Stimulated activated CD8-positive, alpha-beta memory T cell treated with anti-CD3 and anti-CD28 coated beads, Interleukin-15, amount 100 ng/mL, for 24 hours (primary cell): Measurements from ENCODE around the gene SH3PXD2A.

Experiments
- DNase-seq: peaks from one replicate; pipeline ENCODE4 v3.0.0-alpha.2; 2020; ENCODE audit warnings: low read depth

SH3PXD2A gene

GRCh38 chr10:103720964-103721335, 134.4 kb downstream of the SH3PXD2A start:
- no peak for DNase-seq

DNA sequence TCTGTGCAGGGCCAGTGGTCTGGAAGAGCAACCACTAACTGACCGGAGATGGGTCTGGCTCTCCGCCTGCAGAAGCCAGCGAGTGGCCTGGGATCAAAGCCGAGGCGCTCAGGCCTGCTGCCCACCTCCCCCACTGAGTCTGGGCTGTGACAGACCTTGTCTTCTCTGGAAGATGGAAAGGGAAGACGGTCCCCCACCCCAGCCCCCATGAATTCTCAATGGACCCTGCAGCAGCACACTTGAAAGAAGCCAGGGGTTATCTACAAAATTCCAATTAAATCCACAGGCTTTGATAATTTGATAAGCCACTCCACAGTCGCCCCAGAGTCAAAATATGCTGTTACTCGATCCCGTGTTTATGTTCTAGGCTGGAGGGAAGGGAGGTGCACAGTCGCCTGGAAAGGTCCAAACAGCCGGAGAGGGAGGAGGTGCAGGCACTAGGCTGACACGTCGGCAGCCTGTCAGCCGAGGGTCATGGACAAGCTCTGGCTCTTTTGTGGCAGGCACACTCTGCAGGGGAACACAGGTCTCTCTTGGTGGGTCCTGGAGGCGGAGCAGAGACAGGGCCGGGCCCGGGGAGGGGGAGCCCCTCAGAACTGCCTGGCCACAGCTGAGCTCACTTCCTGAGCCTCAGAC, 134.9 kb downstream of the SH3PXD2A start:
- DNase-seq, result no peak

GRCh38 chr10:103719036-103719435, 136.3 kb downstream of the SH3PXD2A start:
- no peak for DNase-seq

DNA sequence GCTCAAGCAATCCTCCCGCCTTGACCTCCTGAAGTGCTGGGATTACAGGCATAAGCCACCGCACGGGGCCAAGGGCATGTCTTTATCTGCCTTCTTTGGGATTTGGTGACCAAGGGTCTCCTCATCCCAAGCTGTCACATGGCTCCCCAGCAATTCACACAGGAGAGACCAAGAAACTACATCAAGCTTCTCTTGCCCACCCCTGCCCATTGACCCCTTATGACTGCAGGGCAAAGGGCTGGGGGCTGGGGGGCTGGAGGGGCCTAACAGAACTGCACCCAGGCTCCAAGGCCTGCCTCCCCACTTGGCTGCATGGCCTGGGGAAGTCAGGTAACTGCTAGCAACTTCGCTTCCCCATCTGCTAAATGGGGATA, 137.1 kb downstream of the SH3PXD2A start:
- DNase-seq, result no peak

DNA sequence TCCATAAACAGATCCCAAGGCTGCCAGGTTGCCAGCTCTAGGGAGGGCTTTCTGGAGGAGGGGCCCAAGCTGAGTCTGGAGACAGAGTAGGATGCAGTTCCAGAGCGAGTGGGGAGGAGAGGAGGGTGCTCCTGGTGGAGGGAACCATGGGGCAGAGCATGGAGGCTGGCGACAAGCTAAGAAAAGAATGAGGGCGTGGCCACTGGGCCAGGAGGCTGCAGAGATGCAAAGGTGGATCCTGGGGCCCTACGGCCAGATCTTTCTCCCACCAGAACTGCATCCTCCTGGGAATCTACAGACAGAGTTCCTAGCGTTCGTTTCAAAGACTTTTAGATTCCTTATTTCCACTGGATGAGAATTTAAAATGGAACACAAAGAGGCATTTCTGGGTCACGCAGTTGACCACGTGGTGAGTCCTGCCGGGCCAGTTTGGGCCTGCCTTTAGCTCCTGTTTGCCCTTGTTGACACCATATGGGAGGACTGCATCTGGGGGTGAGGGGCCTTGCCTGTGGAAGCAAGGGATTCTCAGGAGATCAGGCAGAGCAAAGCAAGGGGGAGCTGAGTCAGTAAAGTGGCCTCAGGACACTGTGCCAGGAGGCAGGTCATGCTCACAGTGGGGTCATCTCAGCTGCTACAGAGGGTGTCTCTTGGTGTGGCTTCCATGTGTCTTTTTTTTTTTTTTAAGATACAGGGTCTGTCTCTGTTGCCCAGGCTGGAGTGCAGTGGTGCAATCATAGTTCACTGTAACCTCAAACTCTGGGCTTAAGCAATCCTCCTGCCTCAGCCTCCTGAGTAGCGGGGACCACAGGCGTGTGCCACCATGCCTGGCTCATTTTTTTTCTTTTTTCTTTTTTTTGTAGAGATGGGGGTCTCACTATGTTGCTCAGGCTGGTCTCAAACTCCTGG, 137.8 kb downstream of the SH3PXD2A start:
- DNase-seq, result no peak

DNA sequence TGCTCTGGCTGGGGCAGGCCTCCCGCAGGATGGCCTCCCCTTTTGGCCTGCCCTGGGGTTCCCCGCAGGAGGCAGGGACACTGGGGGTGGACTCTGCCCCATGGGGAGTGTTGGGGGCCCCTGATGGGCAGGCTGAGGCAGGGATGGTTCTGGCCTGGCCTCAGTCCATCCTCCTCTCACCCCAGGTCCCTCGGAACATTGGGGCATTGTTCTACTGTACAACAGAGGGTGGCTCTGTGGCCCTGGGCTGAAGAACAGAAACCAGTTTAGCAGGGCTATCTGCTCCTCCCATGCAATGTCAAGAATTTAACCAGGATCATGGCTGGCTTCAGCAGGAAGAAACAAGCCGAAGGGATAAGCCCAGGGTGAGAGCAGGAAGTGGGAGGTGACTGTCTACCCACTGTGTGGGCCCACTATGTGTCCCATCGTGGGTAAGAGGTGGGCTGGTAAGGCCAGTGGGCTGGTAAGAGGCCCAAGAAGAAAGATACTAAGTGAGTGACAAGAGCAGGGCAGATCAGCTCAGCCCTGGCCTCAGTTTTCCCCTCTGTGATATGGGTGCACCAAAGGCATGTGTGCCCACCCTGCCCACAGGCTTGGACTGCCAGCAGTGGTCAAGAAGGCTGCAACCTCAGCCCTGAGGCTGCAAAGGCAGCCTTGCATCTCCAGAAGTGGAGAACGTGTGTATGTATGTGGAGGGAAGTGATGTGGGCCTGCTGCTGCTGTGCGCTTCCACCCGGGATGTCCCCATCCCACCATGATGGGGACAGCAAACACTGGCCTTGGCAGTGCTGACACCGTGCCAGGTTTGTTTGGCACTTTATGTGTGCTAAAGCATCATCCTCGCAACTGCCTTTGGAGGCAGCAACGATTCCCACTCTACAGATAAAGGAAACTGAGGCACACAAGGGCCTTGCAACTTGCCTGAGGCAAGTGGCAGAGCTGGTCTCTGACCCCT, 138.9 kb downstream of the SH3PXD2A start:
- DNase-seq, result no peak

DNA sequence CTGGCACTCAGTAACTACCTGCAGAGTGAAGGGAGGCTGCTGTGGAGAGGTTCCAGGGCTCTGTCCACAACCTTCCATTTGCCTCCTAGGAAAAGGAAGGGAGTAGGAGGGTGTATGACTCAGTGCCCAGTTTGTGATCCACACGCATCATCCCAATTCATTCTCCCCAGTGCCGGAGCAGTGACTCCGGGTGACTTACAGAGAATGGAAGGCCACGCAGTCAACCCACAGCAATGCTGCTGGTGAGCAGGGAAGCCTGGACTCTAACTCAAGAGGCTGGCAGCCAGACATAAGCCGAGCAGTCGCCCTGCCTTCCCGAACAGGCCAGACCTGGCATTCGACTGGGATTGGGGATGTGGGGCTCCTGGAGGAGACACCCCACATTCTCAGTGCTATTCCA, 139.9 kb downstream of the SH3PXD2A start:
- no peak for DNase-seq

DNA sequence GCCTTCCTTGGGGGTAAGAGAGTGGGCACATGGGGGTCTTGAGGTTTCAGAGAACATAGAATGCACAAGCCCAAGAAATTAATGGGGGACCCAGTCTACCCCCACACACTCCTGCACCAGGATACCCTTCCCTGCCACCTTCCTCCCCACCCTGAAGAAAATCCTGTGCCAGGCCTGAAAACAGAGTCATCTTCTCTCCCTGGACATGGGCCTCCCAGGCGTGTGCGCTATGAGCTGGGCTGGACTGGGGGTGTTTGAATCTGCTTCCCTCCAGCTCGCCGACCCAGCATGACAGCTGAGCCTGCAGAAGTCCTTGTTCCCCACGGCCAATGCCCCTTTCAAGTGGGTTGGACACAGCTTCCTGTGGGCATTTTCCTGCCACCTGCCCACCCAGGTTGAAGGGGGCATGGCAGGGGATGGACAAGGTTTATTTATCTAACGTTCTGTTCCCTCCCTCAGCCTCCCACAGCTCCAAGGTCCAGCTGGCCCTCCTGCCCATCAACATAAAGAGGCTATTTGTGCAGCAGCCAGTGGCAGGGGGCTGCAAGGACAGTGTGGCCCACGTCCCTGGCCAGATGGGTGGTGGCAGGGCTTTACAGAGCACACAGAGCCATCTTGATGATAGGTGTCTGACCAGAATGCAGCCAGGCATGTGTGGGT, 141.0 kb downstream of the SH3PXD2A start:
- no peak for DNase-seq

DNA sequence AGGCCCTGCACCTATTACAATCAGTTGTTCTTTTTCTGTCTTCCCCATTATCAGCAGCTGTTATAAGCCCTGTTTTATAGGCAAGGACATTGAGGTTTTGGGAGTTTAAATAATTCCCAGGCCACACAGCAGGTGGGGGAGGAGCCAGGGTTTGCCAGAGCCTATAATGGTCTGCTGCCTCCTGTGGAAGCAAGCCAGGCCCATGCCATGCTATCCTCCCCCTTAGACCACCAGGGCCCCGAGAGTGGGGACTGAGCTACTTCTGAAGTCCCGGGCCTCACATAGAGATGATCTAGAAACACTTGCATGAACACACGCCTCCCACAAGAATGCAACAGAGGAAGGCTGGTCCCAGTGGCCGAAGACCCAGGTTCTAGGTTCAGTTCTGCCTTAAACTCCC, 141.7 kb downstream of the SH3PXD2A start:
- DNase-seq, result no peak

DNA sequence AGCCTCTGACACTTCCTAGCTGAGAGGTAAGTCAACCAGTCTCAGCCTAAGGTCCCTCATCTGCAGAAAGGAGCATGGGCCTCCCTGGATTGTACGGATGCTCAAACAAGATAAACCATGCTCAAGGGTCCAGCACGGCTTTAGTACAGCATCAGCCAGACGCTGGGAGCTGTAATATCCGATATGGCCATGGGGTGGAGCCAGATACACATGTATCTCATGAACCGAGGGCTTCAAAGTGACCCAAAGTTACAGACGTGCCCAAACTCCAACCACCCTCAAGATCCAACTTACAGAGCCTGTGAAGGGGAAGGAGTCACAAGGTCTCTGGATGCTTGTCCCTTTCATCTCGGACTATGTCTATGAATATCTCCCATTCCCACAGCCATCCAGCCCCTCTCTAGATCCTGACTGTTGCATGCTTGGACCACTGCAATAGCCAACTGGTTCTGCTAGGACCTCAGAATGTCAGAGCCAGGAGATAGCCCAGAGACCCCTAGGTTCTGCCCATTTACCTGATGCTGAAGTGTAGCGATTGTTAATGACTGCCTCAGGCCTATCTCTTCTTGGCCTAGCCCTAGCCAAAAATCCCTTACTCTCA, 142.4 kb downstream of the SH3PXD2A start:
- DNase-seq, result peak; percentile 62

DNA sequence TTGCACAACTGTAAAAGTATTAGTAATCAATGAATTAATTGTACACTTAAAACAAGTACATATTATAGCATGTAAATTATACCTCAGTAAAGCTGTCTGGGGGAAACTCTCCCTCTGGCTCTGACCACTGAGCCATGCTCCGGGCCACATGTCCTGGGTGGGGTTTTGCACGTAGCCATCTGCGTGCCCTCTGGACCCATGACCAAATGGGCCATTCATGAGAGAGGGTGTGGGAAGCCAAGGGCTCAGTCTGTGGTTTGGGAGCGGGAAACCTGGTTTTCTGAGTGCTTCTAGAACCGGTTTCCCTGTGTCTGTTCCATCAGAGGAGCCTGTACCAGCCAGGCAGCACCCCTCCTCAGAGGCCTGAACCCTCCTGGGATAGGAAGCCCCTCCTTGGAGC, 143.2 kb downstream of the SH3PXD2A start:
- no peak for DNase-seq

- DNase-seq, result no peak
These were observed 143.9 kb downstream of the SH3PXD2A start for GRCh38 chr10:103711351-103711994.

DNA sequence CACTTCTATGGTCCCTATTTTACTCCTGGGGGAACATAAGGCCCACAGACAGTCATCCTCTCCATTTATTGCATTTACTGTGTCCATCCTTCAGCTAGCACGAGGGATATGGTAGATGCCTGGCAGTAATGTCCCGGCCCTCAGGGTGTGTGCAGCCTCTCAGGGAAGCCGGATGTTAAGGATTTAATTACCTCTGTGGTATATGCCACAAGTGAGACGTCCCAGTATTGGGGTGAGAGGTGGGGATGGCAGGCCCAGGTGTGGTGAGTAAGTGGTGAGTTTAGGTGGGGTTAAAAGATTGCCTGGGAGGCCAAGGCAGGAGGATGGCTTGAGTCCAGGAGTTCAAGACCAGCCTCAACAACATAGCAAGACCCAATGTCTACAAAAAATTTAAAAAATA, 144.9 kb downstream of the SH3PXD2A start:
- DNase-seq, result no peak

- DNase-seq, result no peak
These were observed 145.9 kb downstream of the SH3PXD2A start for GRCh38 chr10:103709341-103709920.

DNA sequence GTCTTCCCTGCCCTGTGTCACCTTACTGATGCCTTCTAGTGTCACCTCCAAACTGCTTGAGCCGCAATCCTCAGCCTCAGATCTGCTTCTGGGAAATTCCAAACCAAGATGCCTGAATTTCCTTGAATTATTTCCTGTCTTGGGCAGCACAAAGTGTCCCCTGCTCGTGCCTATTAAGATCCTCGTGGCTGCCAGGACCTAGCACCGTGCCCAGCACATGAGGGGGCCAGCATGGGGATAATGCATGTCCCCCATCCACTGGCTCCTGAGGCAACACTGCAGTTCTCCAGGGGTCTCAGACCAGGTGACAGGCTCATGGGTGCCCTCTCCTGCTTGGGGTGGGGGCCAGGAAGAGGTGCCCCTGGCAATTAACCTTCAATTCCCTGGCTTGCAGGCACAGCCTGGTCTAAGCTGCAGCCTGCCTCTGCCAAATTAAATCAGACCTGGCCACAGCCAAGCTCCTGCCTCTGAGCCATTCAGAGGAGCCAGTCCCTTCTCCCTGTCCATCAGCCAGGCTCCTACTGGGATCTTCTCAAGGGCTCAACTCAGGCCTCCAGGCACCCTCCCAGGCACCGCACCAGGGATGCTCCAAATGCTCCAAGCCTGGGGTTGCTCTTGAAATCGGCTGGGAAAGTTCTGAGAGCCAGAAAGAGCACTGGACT, 146.6 kb downstream of the SH3PXD2A start:
- DNase-seq, result no peak

GRCh38 chr10:103707956-103708626, 147.3 kb downstream of the SH3PXD2A start:
- no peak for DNase-seq

GRCh38 chr10:103706762-103707161, 148.6 kb downstream of the SH3PXD2A start:
- no peak for DNase-seq

DNA sequence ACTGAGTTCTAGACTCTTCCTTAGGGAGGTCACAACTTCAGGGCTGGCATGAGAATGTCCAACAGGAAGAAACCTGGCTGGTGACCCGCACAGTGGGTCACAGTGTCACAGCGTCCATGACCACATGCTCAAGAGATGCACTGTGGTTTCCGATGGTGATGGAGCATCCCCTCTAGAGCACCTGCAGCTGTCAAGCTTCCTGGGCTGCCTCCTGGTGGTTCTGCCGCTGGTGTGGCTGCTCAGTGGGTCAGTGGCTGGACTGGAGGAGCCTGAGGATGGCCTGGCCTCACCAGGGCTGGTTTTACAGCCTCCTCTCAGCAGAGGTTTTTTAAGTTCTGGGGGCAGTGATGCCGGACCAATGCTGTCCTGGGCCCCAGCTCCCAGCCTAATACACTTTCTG, 149.3 kb downstream of the SH3PXD2A start:
- no peak for DNase-seq
